Ascending aorta (tissue), 2 donors: ENCODE data around the gene PTGER3. TPM values are rescaled to one million over a fixed set of nuclear protein-coding genes. Genes with fewer than 3 reads are reported as not detected.

Experiments used
- DNase-seq, 2 donors: peaks; one replicate each; pipeline ENCODE4 v3.0.0-alpha.2; 2019; ENCODE audit warnings: low spot score in 2 of 2
- H3K27ac ChIP-seq, 2 donors: fragments of 200-600 bp; sonication (generic); one replicate each; pipeline ENCODE4 v1.5.1; 2016 to 2017; ENCODE audit warnings: mild to moderate bottlenecking in 1 of 2
- H3K27me3 ChIP-seq: fragments of 200-600 bp; sonication (generic); one replicate; pipeline ENCODE4 v1.5.1; 2017
- H3K36me3 ChIP-seq, 2 donors: fragments of 200-600 bp; sonication (generic); one replicate each; pipeline ENCODE4 v1.5.1; 2016
- H3K4me1 ChIP-seq, 2 donors: fragments of 200-600 bp; sonication (generic); one replicate each; pipeline ENCODE4 v1.5.1; 2016 to 2017; ENCODE audit warnings: mild to moderate bottlenecking in 1 of 2
- H3K4me3 ChIP-seq, 2 donors: fragments of 200-600 bp; sonication (generic); one replicate each; pipeline ENCODE4 v1.5.1; 2016 to 2017; ENCODE audit warnings: mild to moderate bottlenecking in 1 of 2
- H3K9me3 ChIP-seq, 2 donors: fragments of 200-600 bp; sonication (generic); one replicate each; pipeline ENCODE4 v1.5.1; 2016
- intact Hi-C: fragments of 100-400 bp; cut with DNase I; formaldehyde crosslinking; loops from one replicate; pipeline ENCODE4 v1.15.1; 2023
- total RNA-seq: library from RNA; depleted of rRNA; stranded (reverse); fragments of >200 nt; gene quantifications from one replicate; pipeline ENCODE4 v1.1.0, GENCODE V29; 2016
- TF ChIP-seq, protein P1 (sequence below), 3 experiments: fragments of 200-600 bp in 2 of 3; fragments of 450-650 bp in 1 of 3; sonication (generic) in 2 of 3; IDR thresholded peaks; one replicate each; pipeline ENCODE4 v1.5.1; 2016 to 2019; ENCODE audit warnings: antibody characterized with exemption in 3 of 3, mild to moderate bottlenecking in 1 of 3, moderate library complexity in 1 of 3

Gene PTGER3
- total RNA-seq, 1 donor from 2014 or later = 70.1 TPM

GRCh38 chr1:70930062-70930461 lies 117.6 kb downstream of the PTGER3 start:
- no peaks in the 10 kb centered on the region for H3K9me3 ChIP-seq
- no peaks in the 10 kb centered on the region for H3K27me3 ChIP-seq
- H3K4me3 ChIP-seq = no peak overlapping the region
- TF ChIP-seq, protein P1, sequence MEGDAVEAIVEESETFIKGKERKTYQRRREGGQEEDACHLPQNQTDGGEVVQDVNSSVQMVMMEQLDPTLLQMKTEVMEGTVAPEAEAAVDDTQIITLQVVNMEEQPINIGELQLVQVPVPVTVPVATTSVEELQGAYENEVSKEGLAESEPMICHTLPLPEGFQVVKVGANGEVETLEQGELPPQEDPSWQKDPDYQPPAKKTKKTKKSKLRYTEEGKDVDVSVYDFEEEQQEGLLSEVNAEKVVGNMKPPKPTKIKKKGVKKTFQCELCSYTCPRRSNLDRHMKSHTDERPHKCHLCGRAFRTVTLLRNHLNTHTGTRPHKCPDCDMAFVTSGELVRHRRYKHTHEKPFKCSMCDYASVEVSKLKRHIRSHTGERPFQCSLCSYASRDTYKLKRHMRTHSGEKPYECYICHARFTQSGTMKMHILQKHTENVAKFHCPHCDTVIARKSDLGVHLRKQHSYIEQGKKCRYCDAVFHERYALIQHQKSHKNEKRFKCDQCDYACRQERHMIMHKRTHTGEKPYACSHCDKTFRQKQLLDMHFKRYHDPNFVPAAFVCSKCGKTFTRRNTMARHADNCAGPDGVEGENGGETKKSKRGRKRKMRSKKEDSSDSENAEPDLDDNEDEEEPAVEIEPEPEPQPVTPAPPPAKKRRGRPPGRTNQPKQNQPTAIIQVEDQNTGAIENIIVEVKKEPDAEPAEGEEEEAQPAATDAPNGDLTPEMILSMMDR (IDR thresholded peaks at IDR 0.05) = no peak
- peaks cover 0 to 5% of the 10 kb centered on the region in 2 donors for H3K4me1 ChIP-seq
- no peaks in the 10 kb centered on the region for H3K36me3 ChIP-seq
- H3K27ac ChIP-seq = no peak overlapping the region
- no peak for DNase-seq
- intact Hi-C loops = no loop called here

DNA sequence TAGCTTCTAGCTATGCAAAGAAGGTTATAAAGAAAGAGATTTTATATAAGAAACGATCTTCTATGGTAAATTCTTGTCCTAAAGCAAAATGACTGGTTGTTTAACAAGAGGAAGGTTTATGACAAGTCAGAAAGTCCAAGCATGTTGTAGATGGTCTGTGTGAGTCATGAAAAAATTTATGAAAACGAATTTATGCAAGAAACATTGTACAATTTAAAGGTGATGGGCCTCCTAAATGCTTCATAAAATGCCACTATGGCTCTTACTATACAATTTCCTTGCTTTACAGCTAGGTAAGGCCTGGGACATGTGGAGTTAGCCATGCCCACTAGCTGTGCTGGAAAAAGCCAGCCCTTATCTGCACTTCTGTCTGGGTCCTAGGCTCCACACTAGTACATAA lies 125.4 kb downstream of the PTGER3 start:
- intact Hi-C loops = no loop called here
- TF ChIP-seq, protein P1 (IDR thresholded peaks at IDR 0.05) = no peak
- Histone ChIP-seq H3K9me3 (no peaks in the 10 kb centered on the region), H3K36me3 (no peaks in the 10 kb centered on the region), H3K4me1 (no peaks in the 10 kb centered on the region), H3K27ac (no peak overlapping the region), H3K27me3 (no peaks in the 10 kb centered on the region), H3K4me3 (no peak overlapping the region)
- DNase-seq = no peak

Other genes starting within 250 kb of the PTGER3 start
- 37.9 TPM for gene ZRANB2, start 33.2 kb upstream of the PTGER3 start, total RNA-seq